Prostate gland (tissue), 2 donors: ENCODE data around the gene TNNI3K.

ENCODE experiments used
- POLR2A ChIP-seq: fragments of 450-650 bp; IDR thresholded peaks from one replicate; pipeline ENCODE4 v1.6.1; 2016; ENCODE audit warnings: antibody characterized with exemption, mild to moderate bottlenecking
- TF ChIP-seq, protein P1 (sequence below), 4 experiments: fragments of 200-600 bp in 2 of 4; fragments of 450-650 bp in 2 of 4; sonication (generic) in 2 of 4; IDR thresholded peaks; 1 replicate in 3 of 4; 2 replicates in 1 of 4; pipeline ENCODE4 v1.5.1; 2016 to 2019; ENCODE audit warnings: antibody characterized with exemption in 4 of 4, mild to moderate bottlenecking in 2 of 4, moderate library complexity in 2 of 4

DNA sequence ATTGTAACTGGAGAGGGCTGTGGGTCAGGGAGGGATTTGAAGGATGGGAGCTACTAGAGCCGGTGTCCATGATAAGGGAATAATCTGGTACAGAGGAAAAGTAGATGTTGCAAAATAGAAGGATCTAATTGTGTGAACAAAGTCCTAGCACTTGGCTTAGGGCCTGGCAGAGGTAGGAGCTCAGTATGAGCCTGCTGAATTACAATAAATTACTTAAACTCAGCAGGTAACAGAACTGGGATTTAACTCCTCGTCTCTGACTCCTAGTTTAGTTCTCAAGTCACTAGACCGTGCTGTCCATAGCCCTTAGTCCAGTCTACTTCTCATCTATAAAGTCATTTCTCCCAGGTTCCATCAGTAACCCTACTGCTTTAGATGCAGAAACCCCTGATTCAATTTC lies 157.0 kb downstream of the TNNI3K start:
- TF ChIP-seq, protein P1, sequence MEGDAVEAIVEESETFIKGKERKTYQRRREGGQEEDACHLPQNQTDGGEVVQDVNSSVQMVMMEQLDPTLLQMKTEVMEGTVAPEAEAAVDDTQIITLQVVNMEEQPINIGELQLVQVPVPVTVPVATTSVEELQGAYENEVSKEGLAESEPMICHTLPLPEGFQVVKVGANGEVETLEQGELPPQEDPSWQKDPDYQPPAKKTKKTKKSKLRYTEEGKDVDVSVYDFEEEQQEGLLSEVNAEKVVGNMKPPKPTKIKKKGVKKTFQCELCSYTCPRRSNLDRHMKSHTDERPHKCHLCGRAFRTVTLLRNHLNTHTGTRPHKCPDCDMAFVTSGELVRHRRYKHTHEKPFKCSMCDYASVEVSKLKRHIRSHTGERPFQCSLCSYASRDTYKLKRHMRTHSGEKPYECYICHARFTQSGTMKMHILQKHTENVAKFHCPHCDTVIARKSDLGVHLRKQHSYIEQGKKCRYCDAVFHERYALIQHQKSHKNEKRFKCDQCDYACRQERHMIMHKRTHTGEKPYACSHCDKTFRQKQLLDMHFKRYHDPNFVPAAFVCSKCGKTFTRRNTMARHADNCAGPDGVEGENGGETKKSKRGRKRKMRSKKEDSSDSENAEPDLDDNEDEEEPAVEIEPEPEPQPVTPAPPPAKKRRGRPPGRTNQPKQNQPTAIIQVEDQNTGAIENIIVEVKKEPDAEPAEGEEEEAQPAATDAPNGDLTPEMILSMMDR (IDR thresholded peaks at IDR 0.05) = no peak
- no peak for TF ChIP-seq POLR2A
